Activated T-cell treated with anti-CD3 and anti-CD28 coated beads, Interleukin-2, amount 50 U/mL, for 72 hours (primary cell): Measurements from ENCODE around the gene SRCIN1. TPM values are rescaled to one million over a fixed set of nuclear protein-coding genes. Genes with fewer than 3 reads are reported as not detected.

Experiments
- ATAC-seq, 2 donors: fragments of 150-1000 bp; cut with Tn5 transposase; replicated peaks in 1 of 2; 2 replicates each; pipeline ENCODE4 v1.10.0; 2021; ENCODE audit warnings: moderate library complexity in 2 of 2, mild to moderate bottlenecking in 1 of 2
- DNase-seq, 2 donors: peaks; one replicate each; pipeline ENCODE4 v3.0.0; 2021 to 2022; ENCODE audit warnings: mixed read lengths in 1 of 2
- H3K27ac Mint-ChIP-seq: one replicate; pipeline ENCODE4 v1.8.0; 2022; ENCODE audit warnings: mild to moderate bottlenecking, moderate library complexity, mixed read lengths
- H3K27me3 Mint-ChIP-seq: one replicate; pipeline ENCODE4 v1.8.0; 2022; ENCODE audit warnings: low read depth, mixed read lengths
- H3K36me3 Mint-ChIP-seq, 2 donors: one replicate each; pipeline ENCODE4 v1.8.0; 2022; ENCODE audit warnings: mixed read lengths in 2 of 2, mild to moderate bottlenecking in 1 of 2; ENCODE audit not compliant: insufficient read depth in 2 of 2
- H3K4me1 Mint-ChIP-seq: one replicate; pipeline ENCODE4 v1.8.0; 2022; ENCODE audit warnings: low read depth, mixed read lengths
- H3K4me3 Mint-ChIP-seq, 2 donors: one replicate each; pipeline ENCODE4 v1.8.0; 2022; ENCODE audit warnings: mild to moderate bottlenecking in 2 of 2, mixed read lengths in 2 of 2, moderate library complexity in 2 of 2
- H3K9me3 Mint-ChIP-seq, 2 donors: one replicate each; pipeline ENCODE4 v1.8.0; 2022; ENCODE audit warnings: mixed read lengths in 2 of 2
- total RNA-seq, 2 donors: library from RNA; stranded (reverse); gene quantifications; one replicate each; pipeline ENCODE4 v1.2.3, GENCODE V29; 2022

The SRCIN1 gene
- total RNA-seq, 2 donors from 2014 or later: 0.72 to 1.8 TPM

GRCh38 chr17:38588788-38589174 is 17.0 kb downstream of the SRCIN1 start:
- Mint-ChIP-seq H3K4me1 (peaks cover 40% of the 10 kb centered on the region), H3K27ac (no peak overlapping the region), H3K36me3 (no peaks in the 10 kb centered on the region), H3K27me3 (peaks cover 87% of the 10 kb centered on the region), H3K4me3 (no peak overlapping the region), H3K9me3 (no peaks in the 10 kb centered on the region)
- no peak for ATAC-seq
- DNase-seq: no peak

GRCh38 chr17:38587947-38588787 is 17.6 kb downstream of the SRCIN1 start:
- Mint-ChIP-seq H3K27me3 (peaks cover 81% of the 10 kb centered on the region), H3K36me3 (no peaks in the 10 kb centered on the region), H3K4me3 (no peak overlapping the region), H3K4me1 (peaks cover 40% of the 10 kb centered on the region), H3K27ac (no peak overlapping the region), H3K9me3 (no peaks in the 10 kb centered on the region)
- no peak for ATAC-seq
- no peak for DNase-seq

GRCh38 chr17:38587203-38587602 is 18.5 kb downstream of the SRCIN1 start:
- Mint-ChIP-seq H3K36me3 (no peaks in the 10 kb centered on the region), H3K4me1 (peaks cover 37% of the 10 kb centered on the region), H3K27ac (no peak overlapping the region), H3K9me3 (no peaks in the 10 kb centered on the region), H3K4me3 (no peak overlapping the region), H3K27me3 (peaks cover 75% of the 10 kb centered on the region)
- ATAC-seq (no peak), DNase-seq (no peak)

GRCh38 chr17:38586788-38587187 is 19.0 kb downstream of the SRCIN1 start:
- ATAC-seq (no peak), DNase-seq (no peak)
- no peak overlapping the region for H3K27ac Mint-ChIP-seq
- peaks cover 75% of the 10 kb centered on the region for H3K27me3 Mint-ChIP-seq
- H3K9me3 Mint-ChIP-seq: no peaks in the 10 kb centered on the region
- no peaks in the 10 kb centered on the region for H3K36me3 Mint-ChIP-seq
- no peak overlapping the region for H3K4me3 Mint-ChIP-seq
- H3K4me1 Mint-ChIP-seq: peaks cover 33% of the 10 kb centered on the region

- Mint-ChIP-seq H3K27ac (no peak overlapping the region), H3K9me3 (no peaks in the 10 kb centered on the region), H3K36me3 (no peaks in the 10 kb centered on the region), H3K4me1 (peaks cover 25% of the 10 kb centered on the region), H3K4me3 (no peak overlapping the region), H3K27me3 (peaks cover 71% of the 10 kb centered on the region)
- no peak for DNase-seq
- no peak for ATAC-seq
Observed at GRCh38 chr17:38585918-38586529, 19.7 kb downstream of the SRCIN1 start.

- H3K27me3 Mint-ChIP-seq: peaks cover 68% of the 10 kb centered on the region
- H3K36me3 Mint-ChIP-seq: no peaks in the 10 kb centered on the region
- DNase-seq (no peak), ATAC-seq (no peak)
- H3K9me3 Mint-ChIP-seq: no peaks in the 10 kb centered on the region
- no peak overlapping the region for H3K4me3 Mint-ChIP-seq
- no peak overlapping the region for H3K27ac Mint-ChIP-seq
- H3K4me1 Mint-ChIP-seq: peaks cover 20% of the 10 kb centered on the region
Observed at GRCh38 chr17:38585056-38585917, 20.5 kb downstream of the SRCIN1 start.

- Mint-ChIP-seq H3K27ac (no peak overlapping the region), H3K4me1 (peaks cover 20% of the 10 kb centered on the region), H3K27me3 (peaks cover 74% of the 10 kb centered on the region), H3K4me3 (peak overlapping the region in 1 of 2 donors; percentile 71), H3K36me3 (no peaks in the 10 kb centered on the region), H3K9me3 (no peaks in the 10 kb centered on the region)
- DNase-seq: peak; percentile 64 to 78
- ATAC-seq: peak; percentile 82 to 83
Observed at GRCh38 chr17:38584350-38584925, 21.3 kb downstream of the SRCIN1 start.

- no peaks in the 10 kb centered on the region for H3K36me3 Mint-ChIP-seq
- peak overlapping the region in 1 of 2 donors; percentile 19 for H3K4me3 Mint-ChIP-seq
- DNase-seq (no peak), ATAC-seq (no peak)
- H3K27ac Mint-ChIP-seq: no peak overlapping the region
- H3K4me1 Mint-ChIP-seq: peaks cover 20% of the 10 kb centered on the region
- peaks cover 74% of the 10 kb centered on the region for H3K27me3 Mint-ChIP-seq
- H3K9me3 Mint-ChIP-seq: no peaks in the 10 kb centered on the region
Observed at GRCh38 chr17:38583828-38584349, 21.9 kb downstream of the SRCIN1 start.

- Mint-ChIP-seq H3K4me3 (no peak overlapping the region), H3K4me1 (peaks cover 20% of the 10 kb centered on the region), H3K36me3 (no peaks in the 10 kb centered on the region), H3K27me3 (peaks cover 68% of the 10 kb centered on the region), H3K9me3 (no peaks in the 10 kb centered on the region), H3K27ac (no peak overlapping the region)
- no peak for DNase-seq
- no peak for ATAC-seq
Observed at GRCh38 chr17:38583176-38583575, 22.6 kb downstream of the SRCIN1 start.

GRCh38 chr17:38582069-38582468 is 23.7 kb downstream of the SRCIN1 start:
- Mint-ChIP-seq H3K9me3 (no peaks in the 10 kb centered on the region), H3K36me3 (no peaks in the 10 kb centered on the region), H3K4me3 (no peak overlapping the region), H3K27me3 (peaks cover 68% of the 10 kb centered on the region), H3K4me1 (peaks cover 9% of the 10 kb centered on the region), H3K27ac (no peak overlapping the region)
- DNase-seq (no peak), ATAC-seq (no peak)

- peaks cover 8% of the 10 kb centered on the region for H3K4me1 Mint-ChIP-seq
- no peaks in the 10 kb centered on the region for H3K36me3 Mint-ChIP-seq
- no peaks in the 10 kb centered on the region for H3K9me3 Mint-ChIP-seq
- no peak overlapping the region for H3K4me3 Mint-ChIP-seq
- peak; percentile 27 to 42 for DNase-seq
- H3K27me3 Mint-ChIP-seq: peaks cover 70% of the 10 kb centered on the region
- ATAC-seq: peak in 1 of 2 donors; percentile 50
- H3K27ac Mint-ChIP-seq: no peak overlapping the region
Observed at GRCh38 chr17:38579934-38580333, 25.8 kb downstream of the SRCIN1 start.

- no peak for DNase-seq
- ATAC-seq: no peak
- Mint-ChIP-seq H3K4me1 (peaks cover 1% of the 10 kb centered on the region), H3K36me3 (no peaks in the 10 kb centered on the region), H3K9me3 (no peaks in the 10 kb centered on the region), H3K4me3 (no peak overlapping the region), H3K27me3 (peaks cover 72% of the 10 kb centered on the region), H3K27ac (no peak overlapping the region)
Observed at GRCh38 chr17:38579083-38579480, 26.7 kb downstream of the SRCIN1 start.
